A549 (cell line): Measurements from ENCODE around the gene STT3B. TPM values are rescaled to one million over a fixed set of nuclear protein-coding genes. Genes with fewer than 3 reads are reported as not detected.

Experiments used
- ATAC-seq, 2 experiments: fragments of 200-7000 bp in 1 of 2; fragments of >200 bp in 1 of 2; cut with Nextera tagmentation in 1 of 2; cut with Tn5 transposase in 1 of 2; 3 replicates each; pipeline versions ENCODE4 v1.8.0 to v1.9.1; 2018 to 2020; ENCODE audit warnings: mild to moderate bottlenecking in 1 of 2, moderate library complexity in 1 of 2
- CTCF ChIA-PET: fragments of 300-600 bp; sonication (Branson Sonifier 250); formaldehyde crosslinking; extraction: SDS; loops from one replicate; lab custom pipeline; 2021; ENCODE audit warnings: antibody characterized with exemption, inconsistent platforms; lab: Yijun Ruan, JAX
- POLR2A ChIA-PET: fragments of 350-600 bp; formaldehyde crosslinking; extraction: SDS; loops from one replicate; lab custom pipeline; 2021; ENCODE audit warnings: antibody characterized with exemption, inconsistent platforms; lab: Yijun Ruan, JAX
- DNase-seq, 2 experiments: peaks; one replicate each; pipeline versions ENCODE4 v3.0.0 to v3.0.0-alpha.2; 2011 to 2016; ENCODE audit warnings: low read depth in 1 of 2, low spot score in 1 of 2
- FAIRE-seq: peaks from 2 replicates; lab custom pipeline; 2011; peaks lifted over from hg19 to GRCh38; lab: Jason Lieb, UNC
- H3K27ac ChIP-seq, 2 experiments: fragments of >200 bp; sonication (Bioruptor Twin); formaldehyde crosslinking; 3 replicates each; pipeline ENCODE4 v1.5.1; 2016 to 2017
- H3K4me1 ChIP-seq: fragments of >200 bp; sonication (Bioruptor Twin); formaldehyde crosslinking; 3 replicates; pipeline ENCODE4 v1.6.1; 2016
- H3K4me2 ChIP-seq: fragments of >200 bp; sonication (Bioruptor Twin); formaldehyde crosslinking; 3 replicates; pipeline ENCODE4 v1.6.1; 2016
- H3K4me3 ChIP-seq: fragments of >200 bp; sonication (Bioruptor Twin); formaldehyde crosslinking; 3 replicates; pipeline ENCODE4 v1.5.1; 2016
- H3K9me3 ChIP-seq: fragments of >200 bp; sonication (Bioruptor Twin); formaldehyde crosslinking; 3 replicates; pipeline ENCODE4 v1.6.1; 2016
- BCL3 ChIP-seq: fragments of >200 bp; sonication (Bioruptor Twin); formaldehyde crosslinking; IDR thresholded peaks from 3 replicates; pipeline ENCODE4 v1.6.1; 2016
- BHLHE40 ChIP-seq: IDR thresholded peaks from 2 replicates; pipeline ENCODE4 v1.6.1; 2012; ENCODE audit warnings: low read depth, low read length, inconsistent platforms
- CBX2 ChIP-seq: fragments of 200-600 bp; sonication (generic); IDR thresholded peaks from 2 replicates; pipeline ENCODE4 v1.6.1; 2016; ENCODE audit warnings: low read depth, mild to moderate bottlenecking, borderline replicate concordance
- CBX8 ChIP-seq: fragments of 200-600 bp; sonication (generic); IDR thresholded peaks from 2 replicates; pipeline ENCODE4 v1.6.1; 2016
- CEBPB ChIP-seq, 2 experiments: fragments of >200 bp in 1 of 2; sonication (Bioruptor Twin) in 1 of 2; formaldehyde crosslinking in 1 of 2; IDR thresholded peaks; 2 replicates each; pipeline ENCODE4 v1.6.1; 2012 to 2016
- E2F6 ChIP-seq: IDR thresholded peaks from 2 replicates; pipeline ENCODE4 v1.6.1; 2012; ENCODE audit warnings: low read depth, borderline replicate concordance
- EP300 ChIP-seq, 2 experiments: fragments of >200 bp; sonication (Bioruptor Twin); formaldehyde crosslinking; IDR thresholded peaks; 2 replicates in 1 of 2; 3 replicates in 1 of 2; pipeline ENCODE4 v1.6.1; 2016 to 2017
- ESRRA ChIP-seq: fragments of 150-350 bp; IDR thresholded peaks from 2 replicates; pipeline ENCODE4 v1.6.1; 2014; ENCODE audit warnings: mild to moderate bottlenecking, low read length, borderline replicate concordance
- FOSB ChIP-seq: fragments of 250-450 bp; sonication (Bioruptor Pico); IDR thresholded peaks from 2 replicates; pipeline ENCODE4 v1.5.0; 2020; ENCODE audit warnings: mild to moderate bottlenecking, moderate library complexity
- GATA3 ChIP-seq: IDR thresholded peaks from 2 replicates; pipeline ENCODE4 v1.6.1; 2012; ENCODE audit warnings: borderline replicate concordance
- HES2 ChIP-seq: fragments of >200 bp; sonication (Bioruptor Twin); formaldehyde crosslinking; IDR thresholded peaks from 2 replicates; pipeline ENCODE4 v1.6.1; 2016
- HOXA7 ChIP-seq: fragments of 250-450 bp; sonication (Bioruptor Pico); IDR thresholded peaks from 2 replicates; pipeline ENCODE4 v1.5.0; 2020; ENCODE audit warnings: mild to moderate bottlenecking, moderate library complexity
- HOXB13 ChIP-seq: fragments of 250-450 bp; sonication (Bioruptor Pico); IDR thresholded peaks from 2 replicates; pipeline ENCODE4 v1.5.0; 2020; ENCODE audit warnings: low read depth, mild to moderate bottlenecking, moderate library complexity
- HOXB5 ChIP-seq: fragments of 250-450 bp; sonication (Bioruptor Pico); IDR thresholded peaks from 2 replicates; pipeline ENCODE4 v1.5.0; 2020; ENCODE audit warnings: mild to moderate bottlenecking, moderate library complexity
- JUN ChIP-seq, 2 experiments: fragments of >200 bp; sonication (Bioruptor Twin); formaldehyde crosslinking; IDR thresholded peaks; 2 replicates in 1 of 2; 3 replicates in 1 of 2; pipeline ENCODE4 v1.6.1; 2016 to 2017
- JUNB ChIP-seq: fragments of >200 bp; sonication (Bioruptor Twin); formaldehyde crosslinking; IDR thresholded peaks from 2 replicates; pipeline ENCODE4 v1.6.1; 2016
- KDM5A ChIP-seq: fragments of 200-600 bp; sonication (generic); IDR thresholded peaks from 2 replicates; pipeline ENCODE4 v1.6.1; 2016; ENCODE audit warnings: antibody characterized with exemption, mild to moderate bottlenecking
- MAX ChIP-seq: IDR thresholded peaks from 2 replicates; pipeline ENCODE4 v1.6.1; 2012
- MAZ ChIP-seq: fragments of 150-350 bp; IDR thresholded peaks from 2 replicates; pipeline ENCODE4 v1.6.1; 2014; ENCODE audit warnings: antibody characterized with exemption, low read depth, low read length, borderline replicate concordance
- NPAS2 ChIP-seq: fragments of 250-450 bp; sonication (Bioruptor Pico); IDR thresholded peaks from 2 replicates; pipeline ENCODE4 v1.8.0; 2022; ENCODE audit warnings: mild to moderate bottlenecking, moderate library complexity, borderline replicate concordance
- PHF8 ChIP-seq: fragments of 200-600 bp; sonication (generic); IDR thresholded peaks from 2 replicates; pipeline ENCODE4 v1.6.1; 2016; ENCODE audit warnings: low read depth, mild to moderate bottlenecking, antibody characterized with exemption, moderate library complexity, borderline replicate concordance
- RARB ChIP-seq: fragments of 250-450 bp; sonication (Bioruptor Pico); IDR thresholded peaks from 2 replicates; pipeline ENCODE4 v1.8.0; 2021; ENCODE audit warnings: mild to moderate bottlenecking, moderate library complexity
- RCOR1 ChIP-seq: fragments of 150-350 bp; IDR thresholded peaks from 2 replicates; pipeline ENCODE4 v1.6.1; 2014; ENCODE audit warnings: antibody characterized with exemption, low read length, low read depth
- RFX5 ChIP-seq: fragments of 450-650 bp; IDR thresholded peaks from 2 replicates; pipeline ENCODE4 v1.7.1; 2014; ENCODE audit warnings: antibody characterized with exemption, mild to moderate bottlenecking, moderate library complexity
- RNF2 ChIP-seq: fragments of 200-600 bp; sonication (generic); IDR thresholded peaks from 2 replicates; pipeline ENCODE4 v1.6.1; 2016; ENCODE audit warnings: low read depth, mild to moderate bottlenecking, antibody characterized with exemption, moderate library complexity, borderline replicate concordance
- TP53 ChIP-seq: fragments of 250-450 bp; sonication (Bioruptor Pico); IDR thresholded peaks from 2 replicates; pipeline ENCODE4 v1.5.0; 2021; ENCODE audit warnings: mild to moderate bottlenecking, moderate library complexity
- USF2 ChIP-seq: fragments of 450-650 bp; IDR thresholded peaks from 2 replicates; pipeline ENCODE4 v1.6.1; 2014; ENCODE audit warnings: antibody characterized with exemption
- ZC3H11A ChIP-seq: fragments of 450-650 bp; IDR thresholded peaks from 2 replicates; pipeline ENCODE4 v1.6.1; 2014; ENCODE audit warnings: antibody characterized with exemption, mild to moderate bottlenecking
- ZSCAN20 ChIP-seq: fragments of 250-450 bp; sonication (Bioruptor Pico); IDR thresholded peaks from 2 replicates; pipeline ENCODE4 v1.8.0; 2022; ENCODE audit warnings: mild to moderate bottlenecking, moderate library complexity
- WGBS: methylation state at CpG from one replicate; pipeline ENCODE4 v1.1.6; 2017; ENCODE audit errors: missing lambda C conversion rate; 5-methylcytosine and 5-hydroxymethylcytosine counted together
- polyA plus RNA-seq, 4 experiments: library from polyadenylated mRNA; depleted of rRNA in 3 of 4; stranded (reverse); fragments of >200 nt; fragmentation: RNase III in 1 of 4; extraction: RNeasy Plus Mini Kit Qiagen cat#74134 plus additional on column Dnase treatment in 1 of 4; gene quantifications; 2 replicates in 3 of 4; 3 replicates in 1 of 4; pipeline ENCODE4 v1.2.3, GENCODE V29; 2011 to 2017

Gene STT3B
- polyA plus RNA-seq, 2 of the 4 experiments (the other 2 are of a cell fraction) = 92.1 to 171 TPM

GRCh38 chr3:31670136-31670535 lies 137.4 kb downstream of the STT3B start:
- TF ChIP-seq CEBPB (IDR thresholded peaks at IDR 0.05) (no peak), HOXB5 (no peak), MAZ (no peak), RNF2 (no peak), KDM5A (no peak), RCOR1 (no peak), JUN (IDR thresholded peaks at IDR 0.05) (no peak)

GRCh38 chr3:31670722-31671121 lies 138.0 kb downstream of the STT3B start:
- FAIRE-seq (no peak), DNase-seq (no peak), ATAC-seq (no peak)
- ChIA-PET POLR2A (no interaction called here), CTCF (interaction anchor here (0.8 to 1.0 kb wide), 2 partner anchors 11 to 21 kb away, joined by 3 to 4 read pairs; no protein-coding TSS in a partner anchor)
- WGBS = 67% methylated on average over 9 of the region's 9 CpGs
- H3K9me3 ChIP-seq = no peaks in the 10 kb centered on the region
- no peak for TF ChIP-seq JUNB
- no peak for TF ChIP-seq CEBPB (IDR thresholded peaks at IDR 0.05)
- TF ChIP-seq BHLHE40 = no peak
- no peak for TF ChIP-seq E2F6
- TF ChIP-seq EP300 (IDR thresholded peaks at IDR 0.05) = no peak
- TF ChIP-seq BCL3 = no peak
- no peak for TF ChIP-seq MAX
- no peak for TF ChIP-seq CBX2
- no peak for TF ChIP-seq FOSB (CRISPR knock-in tag)
- no peak for TF ChIP-seq HOXB13 (CRISPR knock-in tag)
- no peak for TF ChIP-seq CBX8
- no peak for TF ChIP-seq HOXA7 (CRISPR knock-in tag)
- TF ChIP-seq ESRRA = no peak
- TF ChIP-seq RARB (CRISPR knock-in tag) = no peak
- no peak for TF ChIP-seq USF2
- TF ChIP-seq HES2 = no peak
- TF ChIP-seq MAZ = no peak
- no peak overlapping the region for H3K4me2 ChIP-seq
- no peak overlapping the region for H3K27ac ChIP-seq
- H3K4me3 ChIP-seq = no peak overlapping the region
- H3K4me1 ChIP-seq = no peaks in the 10 kb centered on the region

More at GRCh38 chr3:31670136-31670535, 137.4 kb downstream of the STT3B start:
- no peaks in the 10 kb centered on the region for H3K9me3 ChIP-seq
- H3K4me3 ChIP-seq = no peak overlapping the region
- 45% methylated on average over 1 of the region's 1 CpG for WGBS
- H3K4me1 ChIP-seq = no peaks in the 10 kb centered on the region
- H3K4me2 ChIP-seq = no peak overlapping the region
- no peak for FAIRE-seq
- POLR2A ChIA-PET = no interaction called here
- H3K27ac ChIP-seq = no peak overlapping the region
- no peak for ATAC-seq
- CTCF ChIA-PET = interaction anchor here (0.8 kb wide), 1 partner anchor 22 kb away, joined by 3 read pairs; no protein-coding TSS in a partner anchor
- no peak for DNase-seq

GRCh38 chr3:31671451-31671850 lies 138.7 kb downstream of the STT3B start:
- no peak for TF ChIP-seq BCL3
- TF ChIP-seq RFX5 = no peak
- TF ChIP-seq PHF8 = no peak
- TF ChIP-seq NPAS2 (CRISPR knock-in tag) = no peak
- no peak for TF ChIP-seq GATA3
- TF ChIP-seq ZSCAN20 (CRISPR knock-in tag) = no peak
- TF ChIP-seq ZC3H11A = no peak
- no peak for TF ChIP-seq TP53 (CRISPR knock-in tag)
- no peak for TF ChIP-seq EP300 (IDR thresholded peaks at IDR 0.05)
- no peak overlapping the region for H3K4me3 ChIP-seq
- FAIRE-seq (no peak), DNase-seq (no peak), ATAC-seq (no peak)
- no peak overlapping the region for H3K4me2 ChIP-seq
- WGBS = 73% methylated on average over 2 of the region's 2 CpGs
- no peak overlapping the region for H3K27ac ChIP-seq
- ChIA-PET CTCF (interaction anchor here (0.8 to 1.0 kb wide), 2 partner anchors 11 to 97 kb away, joined by 3 to 4 read pairs; no protein-coding TSS in a partner anchor), POLR2A (no interaction called here)
- H3K4me1 ChIP-seq = no peaks in the 10 kb centered on the region
- H3K9me3 ChIP-seq = no peaks in the 10 kb centered on the region
